Upper lobe of left lung (tissue), 4 donors: ENCODE results near the gene RAB3D.

Source experiments
- EP300 ChIP-seq, 4 donors: sonication (generic); formaldehyde crosslinking; IDR thresholded peaks; one replicate each; pipeline ENCODE4 v1.5.1; 2017; ENCODE audit warnings: antibody characterized with exemption in 4 of 4, control low read depth in 2 of 4
- POLR2A ChIP-seq, 4 donors: fragments of 450-650 bp; IDR thresholded peaks; one replicate each; pipeline ENCODE4 v1.5.1; 2016 to 2017; ENCODE audit warnings: antibody characterized with exemption in 4 of 4, mild to moderate bottlenecking in 2 of 4
- POLR2AphosphoS5 ChIP-seq, 2 donors: sonication (generic); formaldehyde crosslinking; IDR thresholded peaks; one replicate each; pipeline ENCODE4 v1.5.1; 2017; ENCODE audit warnings: antibody characterized with exemption in 2 of 2
- TF ChIP-seq, protein P1 (sequence below), 6 experiments: fragments of 450-650 bp in 4 of 6; fragments of 200-600 bp in 2 of 6; sonication (generic) in 2 of 6; IDR thresholded peaks; one replicate each; pipeline ENCODE4 v1.5.1; 2016 to 2019; ENCODE audit warnings: antibody characterized with exemption in 6 of 6

DNA sequence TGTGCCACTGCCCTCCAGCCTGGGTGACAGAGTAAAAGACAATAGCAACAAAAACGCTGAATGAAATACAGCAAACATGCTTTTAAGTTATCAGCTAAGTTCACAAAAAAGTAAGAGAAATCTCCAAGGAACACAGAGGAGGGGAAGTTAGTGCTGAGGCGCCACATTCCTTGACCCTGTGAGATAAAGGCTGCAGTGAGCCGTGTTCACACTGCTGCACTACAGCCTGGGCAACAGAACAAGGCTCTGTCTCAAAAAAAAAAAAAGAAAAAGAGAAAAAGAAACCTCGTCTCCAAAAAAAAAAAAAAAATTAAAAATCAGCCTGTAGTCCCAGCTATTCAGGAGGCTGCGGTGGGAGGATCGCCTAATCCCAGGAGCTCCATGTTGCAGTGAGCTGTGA is 60.8 kb downstream of the RAB3D start:
- TF ChIP-seq, protein P1, sequence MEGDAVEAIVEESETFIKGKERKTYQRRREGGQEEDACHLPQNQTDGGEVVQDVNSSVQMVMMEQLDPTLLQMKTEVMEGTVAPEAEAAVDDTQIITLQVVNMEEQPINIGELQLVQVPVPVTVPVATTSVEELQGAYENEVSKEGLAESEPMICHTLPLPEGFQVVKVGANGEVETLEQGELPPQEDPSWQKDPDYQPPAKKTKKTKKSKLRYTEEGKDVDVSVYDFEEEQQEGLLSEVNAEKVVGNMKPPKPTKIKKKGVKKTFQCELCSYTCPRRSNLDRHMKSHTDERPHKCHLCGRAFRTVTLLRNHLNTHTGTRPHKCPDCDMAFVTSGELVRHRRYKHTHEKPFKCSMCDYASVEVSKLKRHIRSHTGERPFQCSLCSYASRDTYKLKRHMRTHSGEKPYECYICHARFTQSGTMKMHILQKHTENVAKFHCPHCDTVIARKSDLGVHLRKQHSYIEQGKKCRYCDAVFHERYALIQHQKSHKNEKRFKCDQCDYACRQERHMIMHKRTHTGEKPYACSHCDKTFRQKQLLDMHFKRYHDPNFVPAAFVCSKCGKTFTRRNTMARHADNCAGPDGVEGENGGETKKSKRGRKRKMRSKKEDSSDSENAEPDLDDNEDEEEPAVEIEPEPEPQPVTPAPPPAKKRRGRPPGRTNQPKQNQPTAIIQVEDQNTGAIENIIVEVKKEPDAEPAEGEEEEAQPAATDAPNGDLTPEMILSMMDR (IDR thresholded peaks at IDR 0.05): no peak
- TF ChIP-seq POLR2AphosphoS5 (IDR thresholded peaks at IDR 0.05): no peak
- no peak for TF ChIP-seq POLR2A (IDR thresholded peaks at IDR 0.05)
- TF ChIP-seq EP300 (IDR thresholded peaks at IDR 0.05): no peak
